ENCODE results near the gene CNGA3. TPM values are rescaled to one million over a fixed set of nuclear protein-coding genes. Genes with fewer than 3 reads are reported as not detected.

Gene CNGA3
- total and polyA plus RNA-seq, 7 experiments from 2014 or later: not detected

- ATAC-seq: peak; percentile 82
- peaks cover 21 to 37% of the 10 kb centered on the region in 2 donors for H3K4me1 ChIP-seq (ENCODE audit: control insufficient read depth in 2 of 2, insufficient read depth in 2 of 2, low read length in 2 of 2)
- peak within 1 kb of the TSS; percentile 93 for H3K4me3 ChIP-seq (ENCODE audit: low read length)
- H3K27me3 ChIP-seq (ENCODE audit: control insufficient read depth in 2 of 2, insufficient read depth in 2 of 2, low read length in 2 of 2): no peaks in the 10 kb centered on the region
- Mint-ChIP-seq H3K27me3 (no peaks in the 10 kb centered on the region), H3K27ac (peak within 1 kb of the TSS; percentile 91 to 99 (median 97)), H3K4me3 (peak within 1 kb of the TSS; percentile 91 to 99 (median 97)), H3K4me1 (peaks cover 19 to 54% (median 39%) of the 10 kb centered on the region in 7 donors), H3K9me3 (peaks cover 0 to 10% (median 4%) of the 10 kb centered on the region in 11 donors), H3K36me3 (peaks cover 0 to 40% (median 7%) of the 10 kb centered on the region in 5 donors)
- no peaks in the 10 kb centered on the region for H3K36me3 ChIP-seq (ENCODE audit: control insufficient read depth in 2 of 3, insufficient read depth in 3 of 3, low read length in 3 of 3)
- peaks cover 0 to 5% (median 0%) of the 10 kb centered on the region in 3 experiments for H3K9me3 ChIP-seq (ENCODE audit: control insufficient read depth in 2 of 3, low read length in 3 of 3)
- peak; percentile 67 to 86 (median 78) for DNase-seq
- ChIA-PET CTCF (no interaction called here), POLR2A (interaction anchor here (1.0 to 4.7 kb wide), 4 partner anchors 20 to 212 kb away, joined by 4 to 65 read pairs (median 4); no protein-coding TSS in a partner anchor)
- H3K27ac ChIP-seq (ENCODE audit: low read depth, low read length): peak within 1 kb of the TSS; percentile 83
- intact Hi-C loops (cut with micrococcal nuclease): loop anchor here (1.0 to 10.0 kb wide), 9 partner anchors 21 to 710 kb away; partner anchors contain the start of genes COA5 (in 1 of the 2), LIPT1 (in 1 of the 2), TSGA10 (in 1 of the 2) and UNC50 (in 1 of the 2)
Observed at GRCh38 chr2:98444436-98445176, 98.3 kb downstream of the CNGA3 start, which contains the start of gene INPP4A. TSS of gene INPP4A (plus strand) at chr2:98444858. CDS start at chr2:98520049, 75,191 bp downstream.

- no peaks in the 10 kb centered on the region for H3K36me3 ChIP-seq (ENCODE audit: control insufficient read depth in 2 of 3, insufficient read depth in 3 of 3, low read length in 3 of 3)
- H3K27me3 Mint-ChIP-seq: no peaks in the 10 kb centered on the region
- ATAC-seq: peak; percentile 18
- intact Hi-C loops (cut with micrococcal nuclease): loop anchor here (1.0 to 10.0 kb wide), 7 partner anchors 32 to 710 kb away; partner anchors contain the start of genes COA5 (in 1 of the 2), LIPT1 (in 1 of the 2), TSGA10 (in 1 of the 2) and UNC50 (in 1 of the 2)
- H3K27ac Mint-ChIP-seq: peak overlapping the region; percentile 91 to 99 (median 97)
- H3K27me3 ChIP-seq (ENCODE audit: control insufficient read depth in 2 of 2, insufficient read depth in 2 of 2, low read length in 2 of 2): no peaks in the 10 kb centered on the region
- H3K27ac ChIP-seq (ENCODE audit: low read depth, low read length): peak overlapping the region; percentile 83
- H3K36me3 Mint-ChIP-seq: peaks cover 0 to 35% (median 4%) of the 10 kb centered on the region in 5 donors
- peaks cover 0 to 3% (median 2%) of the 10 kb centered on the region in 11 donors for H3K9me3 Mint-ChIP-seq
- ChIA-PET POLR2A (interaction anchor here (1.0 to 4.7 kb wide), 4 partner anchors 20 to 211 kb away, joined by 4 to 65 read pairs (median 4); no protein-coding TSS in a partner anchor), CTCF (interaction anchor here (2.2 to 2.8 kb wide), 2 partner anchors 13 to 19 kb away, joined by 12 to 19 read pairs; no protein-coding TSS in a partner anchor)
- DNase-seq: peak in 2 of 9 donors; percentile 18 to 31
- H3K4me3 Mint-ChIP-seq: peak overlapping the region; percentile 91 to 99 (median 97)
- H3K4me3 ChIP-seq (ENCODE audit: low read length): peak overlapping the region; percentile 93
- H3K9me3 ChIP-seq (ENCODE audit: control insufficient read depth in 2 of 3, low read length in 3 of 3): no peaks in the 10 kb centered on the region
- peaks cover 23 to 56% (median 45%) of the 10 kb centered on the region in 7 donors for H3K4me1 Mint-ChIP-seq
- peaks cover 27 to 44% of the 10 kb centered on the region in 2 donors for H3K4me1 ChIP-seq (ENCODE audit: control insufficient read depth in 2 of 2, insufficient read depth in 2 of 2, low read length in 2 of 2)
Observed at GRCh38 chr2:98445177-98445682, 99.0 kb downstream of the CNGA3 start.

- no peak for ATAC-seq
- Mint-ChIP-seq H3K36me3 (peaks cover 0 to 29% (median 4%) of the 10 kb centered on the region in 5 donors), H3K9me3 (no peaks in the 10 kb centered on the region), H3K4me3 (peak overlapping the region; percentile 91 to 99 (median 97)), H3K4me1 (peaks cover 30 to 59% (median 52%) of the 10 kb centered on the region in 7 donors), H3K27ac (peak overlapping the region; percentile 91 to 99 (median 97)), H3K27me3 (no peaks in the 10 kb centered on the region)
- Histone ChIP-seq H3K27me3 (ENCODE audit: control insufficient read depth in 2 of 2, insufficient read depth in 2 of 2, low read length in 2 of 2) (no peaks in the 10 kb centered on the region), H3K4me3 (ENCODE audit: low read length) (peak overlapping the region; percentile 93), H3K9me3 (ENCODE audit: control insufficient read depth in 2 of 3, low read length in 3 of 3) (no peaks in the 10 kb centered on the region), H3K4me1 (ENCODE audit: control insufficient read depth in 2 of 2, insufficient read depth in 2 of 2, low read length in 2 of 2) (peaks cover 33 to 48% of the 10 kb centered on the region in 2 donors), H3K36me3 (ENCODE audit: control insufficient read depth in 2 of 3, insufficient read depth in 3 of 3, low read length in 3 of 3) (no peaks in the 10 kb centered on the region), H3K27ac (ENCODE audit: low read depth, low read length) (peak overlapping the region; percentile 83)
- CTCF ChIA-PET: interaction anchor here (1.2 to 2.8 kb wide), 7 partner anchors 12 to 70 kb away, joined by 3 to 19 read pairs (median 9); no protein-coding TSS in a partner anchor
- intact Hi-C loops (cut with micrococcal nuclease): loop anchor here (1.0 to 10.0 kb wide), 10 partner anchors 8 to 709 kb away; partner anchors contain the start of genes COA5 (in 1 of the 2), LIPT1 (in 1 of the 2), TSGA10 (in 1 of the 2) and UNC50 (in 1 of the 2)
- peak in 4 of 9 donors; percentile 30 to 58 (median 34) for DNase-seq
- POLR2A ChIA-PET: interaction anchor here (1.0 to 4.7 kb wide), 9 partner anchors 12 to 211 kb away, joined by 3 to 65 read pairs (median 5); no protein-coding TSS in a partner anchor
Observed at GRCh38 chr2:98445683-98446581, 99.7 kb downstream of the CNGA3 start.

- Mint-ChIP-seq H3K27ac (peak overlapping the region; percentile 91 to 99 (median 97)), H3K27me3 (no peaks in the 10 kb centered on the region), H3K36me3 (peaks cover 0 to 26% (median 4%) of the 10 kb centered on the region in 5 donors), H3K4me1 (peaks cover 39 to 68% (median 61%) of the 10 kb centered on the region in 7 donors), H3K4me3 (peak overlapping the region; percentile 91 to 99 (median 97)), H3K9me3 (no peaks in the 10 kb centered on the region)
- H3K27ac ChIP-seq (ENCODE audit: low read depth, low read length): peak overlapping the region; percentile 83
- H3K27me3 ChIP-seq (ENCODE audit: control insufficient read depth in 2 of 2, insufficient read depth in 2 of 2, low read length in 2 of 2): no peaks in the 10 kb centered on the region
- H3K4me1 ChIP-seq (ENCODE audit: control insufficient read depth in 2 of 2, insufficient read depth in 2 of 2, low read length in 2 of 2): peaks cover 43 to 57% of the 10 kb centered on the region in 2 donors
- H3K36me3 ChIP-seq (ENCODE audit: control insufficient read depth in 2 of 3, insufficient read depth in 3 of 3, low read length in 3 of 3): no peaks in the 10 kb centered on the region
- H3K4me3 ChIP-seq (ENCODE audit: low read length): peak overlapping the region; percentile 93
- intact Hi-C loops (cut with micrococcal nuclease): loop anchor here (1.0 to 10.0 kb wide), 6 partner anchors 7 to 708 kb away; partner anchors contain the start of genes COA5 (in 1 of the 2), LIPT1 (in 1 of the 2), TSGA10 (in 1 of the 2) and UNC50 (in 1 of the 2)
- no peaks in the 10 kb centered on the region for H3K9me3 ChIP-seq (ENCODE audit: control insufficient read depth in 2 of 3, low read length in 3 of 3)
- CTCF ChIA-PET: interaction anchor here (1.0 to 2.8 kb wide), 10 partner anchors 11 to 69 kb away, joined by 3 to 19 read pairs (median 5); no protein-coding TSS in a partner anchor
- POLR2A ChIA-PET: interaction anchor here (0.6 to 4.7 kb wide), 12 partner anchors 11 to 1621 kb away, joined by 3 to 65 read pairs (median 6); no protein-coding TSS in a partner anchor
- ATAC-seq (no peak), DNase-seq (no peak)
Observed at GRCh38 chr2:98446850-98447249, 100.6 kb downstream of the CNGA3 start.

Data from naive thymus-derived CD4-positive, alpha-beta T cell (primary cell).